Loucy (cell line): ENCODE data around the gene G0S2.

Source experiments
- H2AFZ ChIP-seq: fragments of 200-600 bp; sonication (generic); 2 replicates; pipeline ENCODE4 v1.6.0; 2016; ENCODE audit warnings: antibody characterized with exemption, mild to moderate bottlenecking, low read length, moderate library complexity
- H3F3A ChIP-seq: fragments of 200-600 bp; 2 replicates; pipeline ENCODE4 v1.6.0; 2016; ENCODE audit warnings: antibody characterized with exemption, low read depth, mild to moderate bottlenecking
- H3K27me3 ChIP-seq: fragments of 200-600 bp; sonication (generic); 2 replicates; pipeline ENCODE4 v1.6.1; 2014; ENCODE audit warnings: low read length, mild to moderate bottlenecking; ENCODE audit not compliant: insufficient read depth, poor library complexity, severe bottlenecking
- H3K36me3 ChIP-seq: fragments of 200-600 bp; sonication (generic); 2 replicates; pipeline ENCODE4 v1.6.1; 2016; ENCODE audit warnings: low read length; ENCODE audit not compliant: insufficient read depth
- H3K4me1 ChIP-seq: fragments of 200-600 bp; sonication (generic); 2 replicates; pipeline ENCODE4 v1.5.1; 2014; ENCODE audit warnings: low read length, mild to moderate bottlenecking; ENCODE audit not compliant: insufficient read depth, poor library complexity, severe bottlenecking
- H3K4me2 ChIP-seq: fragments of 200-600 bp; sonication (generic); 2 replicates; pipeline ENCODE4 v1.6.0; 2014; ENCODE audit warnings: antibody characterized with exemption, low read length, low read depth, mild to moderate bottlenecking; ENCODE audit not compliant: poor library complexity, severe bottlenecking
- H3K4me3 ChIP-seq: fragments of 200-600 bp; sonication (generic); 2 replicates; pipeline ENCODE4 v1.5.1; 2014; ENCODE audit warnings: low read length, mild to moderate bottlenecking, mixed read lengths; ENCODE audit not compliant: poor library complexity, severe bottlenecking
- H3K79me2 ChIP-seq: fragments of 200-600 bp; sonication (generic); 2 replicates; pipeline ENCODE4 v1.6.1; 2014; ENCODE audit warnings: low read length; ENCODE audit not compliant: insufficient read depth
- H3K9ac ChIP-seq: fragments of 200-600 bp; sonication (generic); 2 replicates; pipeline ENCODE4 v1.6.0; 2014; ENCODE audit warnings: mild to moderate bottlenecking, low read depth, low read length, moderate library complexity; ENCODE audit not compliant: poor library complexity, severe bottlenecking
- H3K9me2 ChIP-seq: fragments of 200-600 bp; sonication (generic); replicated peaks from 2 replicates; pipeline ENCODE4 v1.6.1; 2016; ENCODE audit warnings: low read depth, low read length, mixed read lengths
- H3K9me3 ChIP-seq: fragments of 200-600 bp; sonication (generic); 2 replicates; pipeline ENCODE4 v1.6.1; 2014; ENCODE audit warnings: mild to moderate bottlenecking, antibody characterized with exemption, low read length, low read depth; ENCODE audit not compliant: insufficient read depth
- H4K20me1 ChIP-seq: fragments of 200-600 bp; sonication (generic); 2 replicates; pipeline ENCODE4 v1.6.0; 2014; ENCODE audit warnings: antibody characterized with exemption, low read length, mild to moderate bottlenecking; ENCODE audit not compliant: insufficient read depth, poor library complexity, severe bottlenecking
- CTCF ChIP-seq: fragments of 200-600 bp; sonication (generic); conservative IDR thresholded peaks from 2 replicates; pipeline ENCODE4 v1.5.1; 2014; ENCODE audit warnings: mild to moderate bottlenecking, antibody characterized with exemption, low read length
- EZH2phosphoT487 ChIP-seq: fragments of 200-600 bp; IDR thresholded peaks from 2 replicates; pipeline ENCODE4 v1.6.1; 2018; ENCODE audit warnings: antibody characterized with exemption, mild to moderate bottlenecking, moderate library complexity, borderline replicate concordance

The G0S2 gene

GRCh38 chr1:209629621-209630382, 45.4 kb upstream of the G0S2 start:
- Histone ChIP-seq H3K4me1 (no peaks in the 10 kb centered on the region), H3K4me2 (no peak overlapping the region), H3K27me3 (no peaks in the 10 kb centered on the region), H4K20me1 (no peaks in the 10 kb centered on the region), H3F3A (no peaks in the 10 kb centered on the region), H3K36me3 (no peaks in the 10 kb centered on the region), H3K9me3 (no peaks in the 10 kb centered on the region), H3K9ac (no peak overlapping the region), H3K4me3 (no peak overlapping the region), H3K9me2 (no peaks in the 10 kb centered on the region), H3K79me2 (no peaks in the 10 kb centered on the region), H2AFZ (no peak overlapping the region)
- TF ChIP-seq EZH2phosphoT487, result no peak
- TF ChIP-seq CTCF, result no peak

- Histone ChIP-seq H3K36me3 (no peaks in the 10 kb centered on the region), H3K4me2 (no peak overlapping the region), H3K4me3 (no peak overlapping the region)
Measured at GRCh38 chr1:209630383-209631225, 44.6 kb upstream of the G0S2 start.

GRCh38 chr1:209633335-209633997, 41.7 kb upstream of the G0S2 start:
- Histone ChIP-seq H3K4me3 (no peak overlapping the region), H3K27me3 (no peaks in the 10 kb centered on the region), H3K4me2 (no peak overlapping the region), H4K20me1 (no peaks in the 10 kb centered on the region), H3K9me3 (no peaks in the 10 kb centered on the region), H3K9ac (no peak overlapping the region), H3K4me1 (no peaks in the 10 kb centered on the region), H3K79me2 (no peaks in the 10 kb centered on the region), H3K36me3 (no peaks in the 10 kb centered on the region), H2AFZ (no peak overlapping the region), H3F3A (no peaks in the 10 kb centered on the region), H3K9me2 (no peaks in the 10 kb centered on the region)
- TF ChIP-seq CTCF, result no peak

More at GRCh38 chr1:209630383-209631225, 44.6 kb upstream of the G0S2 start:
- no peaks in the 10 kb centered on the region for H3K9me3 ChIP-seq
- H3K79me2 ChIP-seq, result no peaks in the 10 kb centered on the region
- no peak overlapping the region for H2AFZ ChIP-seq
- H4K20me1 ChIP-seq, result no peaks in the 10 kb centered on the region
- no peaks in the 10 kb centered on the region for H3K27me3 ChIP-seq
- no peaks in the 10 kb centered on the region for H3K9me2 ChIP-seq
- TF ChIP-seq EZH2phosphoT487 (no peak), CTCF (no peak)
- no peaks in the 10 kb centered on the region for H3K4me1 ChIP-seq
- no peaks in the 10 kb centered on the region for H3F3A ChIP-seq
- no peak overlapping the region for H3K9ac ChIP-seq
